Measurements from ENCODE around the gene MAP3K20. TPM values are rescaled to one million over a fixed set of nuclear protein-coding genes. Genes with fewer than 3 reads are reported as not detected.

The MAP3K20 gene
- total RNA-seq, 4 donors from 2014 or later, result 24.7 to 40.2 (median 33.8) TPM

GRCh38 chr2:173232956-173233744 is 157.5 kb downstream of the MAP3K20 start:
- Histone ChIP-seq H3K27me3 (no peaks in the 10 kb centered on the region), H3K4me1 (peaks cover 0 to 12% (median 1%) of the 10 kb centered on the region in 4 donors), H3K9me3 (no peaks in the 10 kb centered on the region), H3K36me3 (no peaks in the 10 kb centered on the region), H3K27ac (no peak overlapping the region), H3K4me3 (no peak overlapping the region)
- DNase-seq, result no peak
- intact Hi-C loops (cut with DNase I; ENCODE audit: low total_unique reads) (no loop called here), in situ Hi-C loops (cut with MboI; ENCODE audit: low pct_ligation_motif_present in 1 of 4, low pct_unique_long_range_greater_than_20kb in 1 of 4, low sequenced_read_pairs in 3 of 4) (no loop called here)
- TF ChIP-seq POLR2AphosphoS5 (IDR thresholded peaks at IDR 0.05), result no peak
- no peak for TF ChIP-seq POLR2A (IDR thresholded peaks at IDR 0.05)
- TF ChIP-seq CTCF (IDR thresholded peaks at IDR 0.05), result no peak
- TF ChIP-seq EP300 (IDR thresholded peaks at IDR 0.05; ENCODE audit: low read depth), result no peak
- WGBS, 2 donors (ENCODE audit: low coverage in 1 of 2), result 84 to 90% methylated on average over 3 to 5 of the region's 5 CpGs

- Histone ChIP-seq H3K36me3 (no peaks in the 10 kb centered on the region), H3K27me3 (no peaks in the 10 kb centered on the region), H3K27ac (no peak overlapping the region), H3K4me1 (peaks cover 0 to 6% (median 1%) of the 10 kb centered on the region in 4 donors), H3K9me3 (no peaks in the 10 kb centered on the region), H3K4me3 (no peak overlapping the region)
- intact Hi-C loops (cut with DNase I; ENCODE audit: low total_unique reads) (no loop called here), in situ Hi-C loops (cut with MboI; ENCODE audit: low pct_ligation_motif_present in 1 of 4, low pct_unique_long_range_greater_than_20kb in 1 of 4, low sequenced_read_pairs in 3 of 4) (no loop called here)
- TF ChIP-seq CTCF (IDR thresholded peaks at IDR 0.05) (no peak), EP300 (IDR thresholded peaks at IDR 0.05; ENCODE audit: low read depth) (no peak), POLR2AphosphoS5 (IDR thresholded peaks at IDR 0.05) (no peak), POLR2A (IDR thresholded peaks at IDR 0.05) (no peak)
- 86 to 97% methylated on average over 3 to 5 of the region's 5 CpGs for WGBS, 2 donors (ENCODE audit: low coverage in 1 of 2)
- DNase-seq, result no peak
These were observed 160.5 kb downstream of the MAP3K20 start for GRCh38 chr2:173235947-173236803.

- Histone ChIP-seq H3K4me3 (no peak overlapping the region), H3K27ac (peak overlapping the region in 1 of 4 donors; percentile 53), H3K4me1 (peaks cover 0 to 3% (median 0%) of the 10 kb centered on the region in 4 donors), H3K27me3 (no peaks in the 10 kb centered on the region), H3K9me3 (no peaks in the 10 kb centered on the region), H3K36me3 (no peaks in the 10 kb centered on the region)
- no peak for TF ChIP-seq POLR2A (IDR thresholded peaks at IDR 0.05)
- no peak for TF ChIP-seq EP300 (IDR thresholded peaks at IDR 0.05; ENCODE audit: low read depth)
- TF ChIP-seq POLR2AphosphoS5 (IDR thresholded peaks at IDR 0.05), result no peak
- no peak for TF ChIP-seq CTCF (IDR thresholded peaks at IDR 0.05)
- intact Hi-C loops (cut with DNase I; ENCODE audit: low total_unique reads) (no loop called here), in situ Hi-C loops (cut with MboI; ENCODE audit: low pct_ligation_motif_present in 1 of 4, low pct_unique_long_range_greater_than_20kb in 1 of 4, low sequenced_read_pairs in 3 of 4) (no loop called here)
- DNase-seq, result no peak
- 50 to 75% methylated on average over 2 to 4 of the region's 4 CpGs for WGBS, 2 donors (ENCODE audit: low coverage in 1 of 2)
These were observed 162.7 kb downstream of the MAP3K20 start for GRCh38 chr2:173238385-173238784.

- 39 to 49% methylated on average over 3 of the region's 3 CpGs for WGBS, 2 donors (ENCODE audit: low coverage in 1 of 2)
- in situ Hi-C loops (cut with MboI; ENCODE audit: low pct_ligation_motif_present in 1 of 4, low pct_unique_long_range_greater_than_20kb in 1 of 4, low sequenced_read_pairs in 3 of 4), result no loop called here
These were observed 163.2 kb downstream of the MAP3K20 start for GRCh38 chr2:173238831-173239230.

More at GRCh38 chr2:173238831-173239230, 163.2 kb downstream of the MAP3K20 start:
- Histone ChIP-seq H3K4me3 (no peak overlapping the region), H3K4me1 (peaks cover 0 to 3% (median 0%) of the 10 kb centered on the region in 4 donors), H3K27me3 (no peaks in the 10 kb centered on the region), H3K9me3 (no peaks in the 10 kb centered on the region), H3K27ac (peak overlapping the region in 1 of 4 donors; percentile 53), H3K36me3 (no peaks in the 10 kb centered on the region)
- TF ChIP-seq POLR2AphosphoS5 (IDR thresholded peaks at IDR 0.05), result no peak
- TF ChIP-seq CTCF (IDR thresholded peaks at IDR 0.05), result no peak
- TF ChIP-seq EP300 (IDR thresholded peaks at IDR 0.05; ENCODE audit: low read depth), result no peak
- TF ChIP-seq POLR2A (IDR thresholded peaks at IDR 0.05), result no peak
- intact Hi-C loops (cut with DNase I; ENCODE audit: low total_unique reads), result no loop called here
- DNase-seq, result no peak

Measured in transverse colon (tissue), 4 donors.